GM12878 (cell line): ENCODE results near the gene AGGF1. TPM values are rescaled to one million over a fixed set of nuclear protein-coding genes. Genes with fewer than 3 reads are reported as not detected.

Source experiments
- ATAC-seq: fragments of 200-7000 bp; cut with Tn5 transposase; 3 replicates; pipeline ENCODE4 v1.9.1; 2020; ENCODE audit warnings: mild to moderate bottlenecking, moderate library complexity
- BruUV-seq: library from RNA; stranded (reverse); fragments of 400-500 nt; replicated peaks from 2 replicates; lab custom pipeline; 2021; lab: Mats Ljungman, UMichigan
- CTCF ChIA-PET: fragments of 300-600 bp; sonication (Branson Sonifier 250); formaldehyde crosslinking; extraction: SDS; loops from one replicate; lab custom pipeline; 2021; ENCODE audit warnings: inconsistent platforms; lab: Yijun Ruan, JAX
- POLR2A ChIA-PET: fragments of 350-600 bp; formaldehyde crosslinking; extraction: SDS; loops from one replicate; lab custom pipeline; 2021; ENCODE audit warnings: inconsistent platforms; lab: Charles Lee
- RAD21 ChIA-PET: fragments of 300-600 bp; sonication (Branson Sonifier 250); formaldehyde crosslinking; loops from one replicate; lab custom pipeline; 2023; ENCODE audit warnings: antibody characterized with exemption; ENCODE audit not compliant: unreplicated experiment; lab: Charles Lee
- SMC1A ChIA-PET: fragments of 300-600 bp; sonication (Branson Sonifier 250); formaldehyde crosslinking; loops from one replicate; lab custom pipeline; 2023; ENCODE audit not compliant: unreplicated experiment, uncharacterized antibody; lab: Charles Lee
- DNase-seq: peaks from one replicate; pipeline ENCODE4 v3.0.0-alpha.2; 2011; ENCODE audit warnings: low read depth, low spot score
- FAIRE-seq: peaks from 3 replicates; lab custom pipeline; 2011; peaks lifted over from hg19 to GRCh38; lab: Jason Lieb, UNC
- H2AFZ ChIP-seq: 2 replicates; pipeline ENCODE4 v1.6.0; 2011; ENCODE audit warnings: low read depth, low read length, control low read depth; ENCODE audit not compliant: control insufficient read depth
- H3K27ac ChIP-seq: 2 replicates; pipeline ENCODE4 v1.5.1; 2011; ENCODE audit warnings: control low read depth; ENCODE audit not compliant: control insufficient read depth, insufficient read depth
- H3K27me3 ChIP-seq, 2 experiments: replicated peaks in 1 of 2; 2 replicates each; pipeline versions ENCODE4 v1.6.0 to v1.6.1; 2011; ENCODE audit warnings: low read length in 1 of 2; ENCODE audit not compliant: control insufficient read depth in 2 of 2, insufficient read depth in 2 of 2
- H3K36me3 ChIP-seq, 2 experiments: 2 replicates each; pipeline ENCODE4 v1.5.1; 2011; ENCODE audit warnings: low read length in 1 of 2; ENCODE audit not compliant: control insufficient read depth in 2 of 2, insufficient read depth in 2 of 2
- H3K4me1 ChIP-seq: 2 replicates; pipeline ENCODE4 v1.6.1; 2011; ENCODE audit warnings: mild to moderate bottlenecking, low read length, moderate library complexity, mixed read lengths; ENCODE audit not compliant: control insufficient read depth, insufficient read depth
- H3K4me2 ChIP-seq: 2 replicates; pipeline ENCODE4 v1.6.0; 2011; ENCODE audit warnings: control low read depth; ENCODE audit not compliant: control insufficient read depth, insufficient read depth
- H3K4me3 ChIP-seq: fragments of 200-600 bp; sonication (generic); 2 replicates; pipeline ENCODE4 v1.5.1; 2016
- H3K79me2 ChIP-seq: 2 replicates; pipeline ENCODE4 v1.6.0; 2011; ENCODE audit warnings: low read length; ENCODE audit not compliant: control insufficient read depth, insufficient read depth
- H3K9ac ChIP-seq: 2 replicates; pipeline ENCODE4 v1.8.0; 2011; ENCODE audit warnings: low read length, control low read depth, mixed read lengths; ENCODE audit not compliant: control insufficient read depth, insufficient read depth
- H3K9me3 ChIP-seq: replicated peaks from 3 replicates; pipeline ENCODE4 v1.5.1; 2011; ENCODE audit warnings: mild to moderate bottlenecking, low read length; ENCODE audit not compliant: control insufficient read depth, insufficient read depth
- H4K20me1 ChIP-seq: 2 replicates; pipeline ENCODE4 v1.6.0; 2011; ENCODE audit not compliant: control insufficient read depth, insufficient read depth
- CTCF ChIP-seq, 3 experiments: IDR thresholded peaks in 2 of 3; conservative IDR thresholded peaks in 1 of 3; 2 replicates each; pipeline ENCODE4 v1.5.1; 2011; ENCODE audit warnings: low read depth in 3 of 3, low read length in 3 of 3, mild to moderate bottlenecking in 3 of 3, control low read depth in 2 of 3, moderate library complexity in 2 of 3, inconsistent platforms in 1 of 3, mixed read lengths in 1 of 3; ENCODE audit not compliant: control insufficient read depth in 2 of 3, insufficient read depth in 1 of 3; ENCODE audit errors: extremely low read depth in 1 of 3
- LARP7 ChIP-seq: fragments of 450-650 bp; IDR thresholded peaks from 2 replicates; pipeline ENCODE4 v1.6.1; 2017; ENCODE audit warnings: mild to moderate bottlenecking
- POU2F2 ChIP-seq: IDR thresholded peaks from 3 replicates; pipeline ENCODE4 v1.6.1; 2011; ENCODE audit warnings: low read depth, mild to moderate bottlenecking, low read length, borderline replicate concordance
- RAD21 ChIP-seq: IDR thresholded peaks from 2 replicates; pipeline ENCODE4 v1.6.1; 2011; ENCODE audit warnings: mild to moderate bottlenecking, low read depth, low read length, moderate library complexity; ENCODE audit not compliant: insufficient read depth
- SMC3 ChIP-seq: IDR thresholded peaks from 2 replicates; pipeline ENCODE4 v1.6.1; 2011; ENCODE audit warnings: low read length, improper control_type of control experiment, borderline replicate concordance
- WGBS: methylation state at CpG from one replicate; pipeline ENCODE4 v1.1.6; 2016; ENCODE audit warnings: low lambda C conversion rate; ENCODE audit not compliant: insufficient replicate concordance, insufficient coverage; ENCODE audit errors: missing lambda C conversion rate; 5-methylcytosine and 5-hydroxymethylcytosine counted together
- in situ Hi-C: fragments of 300-500 bp; cut with MboI; formaldehyde crosslinking; loops from 9 replicates; pipeline ENCODE4 v1.14.3; 2018; ENCODE audit warnings: mixed read lengths
- intact Hi-C: fragments of 100-400 bp; cut with micrococcal nuclease; formaldehyde crosslinking; loops from one replicate; pipeline ENCODE4 v1.14.2; 2022; ENCODE audit not compliant: unreplicated experiment
- polyA plus RNA-seq, 11 experiments: library from polyadenylated mRNA; depleted of rRNA in 4 of 11; unstranded in 6 of 11; stranded (reverse) in 5 of 11; fragments of >200 nt; fragmentation: Nextera tagmentation in 4 of 11; fragmentation: Illumina TruSeq in 1 of 11; extraction: Ambion mirVana in 4 of 11; extraction: Trizol in 1 of 11; gene quantifications; 1 replicate in 1 of 11; 2 replicates in 10 of 11; pipeline versions ENCODE4 v1.2.1 to v1.2.3, GENCODE V29; 2011 to 2016; ENCODE audit warnings: inconsistent platforms in 2 of 11, missing spikeins in 2 of 11, low read depth in 1 of 11
- total RNA-seq, 4 experiments: library from RNA; depleted of rRNA in 3 of 4; stranded (reverse); fragments of >200 nt in 3 of 4; fragmentation: Illumina TruSeq in 1 of 4; extraction: Trizol in 1 of 4; gene quantifications; 2 replicates each; pipeline versions ENCODE4 v1.2.1 to v1.2.3, GENCODE V29; 2013 to 2021

Gene AGGF1
- total and polyA plus RNA-seq, 10 of the 15 experiments (the other 5 are each of a cell fraction or from before 2014, with no cell fraction given), result 7.3 to 43.4 (median 20.2) TPM

- no peaks in the 10 kb centered on the region for H4K20me1 ChIP-seq
- no peak overlapping the region for H3K4me2 ChIP-seq
- H3K27ac ChIP-seq, result no peak overlapping the region
- intact Hi-C loops, result loop anchor here (1.0 kb wide), 1 partner anchor 148 kb away; no protein-coding TSS in a partner anchor
- ATAC-seq, result peak; percentile 57
- WGBS, result 21% methylated on average over 3 of the region's 3 CpGs
- H3K79me2 ChIP-seq, result no peaks in the 10 kb centered on the region
- no peak overlapping the region for H2AFZ ChIP-seq
- DNase-seq, result no peak
- TF ChIP-seq SMC3 (peak; percentile 62; the same call in 1 of the 2 replicates), RAD21 (peak; percentile 64), LARP7 (no peak), CTCF (IDR thresholded peaks at IDR 0.05 in 2 of 3, conservative IDR thresholded peaks at IDR 0.05 in 1 of 3; ENCODE audit: control insufficient read depth in 2 of 3, extremely low read depth in 1 of 3, insufficient read depth in 1 of 3, low read depth in 3 of 3, low read length in 3 of 3) (peak in 1 of 3 experiments; percentile 42; a peak in 3 of 6 replicates), POU2F2 (no peak)
- H3K9ac ChIP-seq, result no peak overlapping the region
- H3K36me3 ChIP-seq, result no peaks in the 10 kb centered on the region
- CTCF ChIA-PET, result interaction anchor here (0.5 to 3.0 kb wide), 14 partner anchors 9 to 417 kb away, joined by 3 to 39 read pairs (median 3); no protein-coding TSS in a partner anchor
- no peak overlapping the region for H3K4me3 ChIP-seq
- H3K9me3 ChIP-seq, result no peaks in the 10 kb centered on the region
- in situ Hi-C loops, result loop anchor here (5.0 kb wide), 1 partner anchor 149 kb away; no protein-coding TSS in a partner anchor
- H3K27me3 ChIP-seq, result no peaks in the 10 kb centered on the region; a peak in 1 of 4 replicates
- no peaks in the 10 kb centered on the region for H3K4me1 ChIP-seq
- POLR2A ChIA-PET, result no interaction called here
- peak; percentile 75 for FAIRE-seq
- SMC1A ChIA-PET, result interaction anchor here (0.7 to 2.5 kb wide), 11 partner anchors 9 to 416 kb away, joined by 3 to 31 read pairs (median 4); partner anchors contain the start of gene AGGF1
- RAD21 ChIA-PET, result interaction anchor here (0.8 to 2.4 kb wide), 3 partner anchors 147 to 241 kb away, joined by 3 to 20 read pairs (median 3); no protein-coding TSS in a partner anchor
- no TSS peak for BruUV-seq
These were observed 14.2 kb upstream of the AGGF1 start for GRCh38 chr5:77015938-77016569.
